GM06990 (cell line): ENCODE results near the gene ZNF394.

Experiments used
- DNase-seq: peaks from one replicate; pipeline ENCODE4 v3.0.0-alpha.2; 2011; ENCODE audit not compliant: insufficient read length; ENCODE audit errors: extremely low read depth
- H3K27me3 ChIP-seq: replicated peaks from 2 replicates; pipeline ENCODE4 v1.6.0; 2011; ENCODE audit warnings: low read length; ENCODE audit not compliant: control insufficient read depth, insufficient read depth
- H3K36me3 ChIP-seq: 2 replicates; pipeline ENCODE4 v1.5.1; 2011; ENCODE audit warnings: low read length; ENCODE audit not compliant: control insufficient read depth, insufficient read depth
- H3K4me3 ChIP-seq: replicated peaks from 2 replicates; pipeline ENCODE4 v1.5.1; 2011; ENCODE audit warnings: low read depth, mild to moderate bottlenecking, control low read depth, low read length
- CTCF ChIP-seq: IDR thresholded peaks from 2 replicates; pipeline ENCODE4 v1.5.1; 2011; ENCODE audit warnings: low read length, control low read depth, mild to moderate bottlenecking, inconsistent platforms; ENCODE audit not compliant: insufficient read depth, poor library complexity, severe bottlenecking

Gene ZNF394

GRCh38 chr7:99472561-99473314 is 27.3 kb downstream of the ZNF394 start, which contains the start of gene ZNF789:
ZNF789 (plus strand) TSS chr7:99472890; CDS start chr7:99476457, 3,567 bp downstream.
- no peak for TF ChIP-seq CTCF
- H3K36me3 ChIP-seq: peaks cover 1% of the 10 kb centered on the region
- no peaks in the 10 kb centered on the region for H3K27me3 ChIP-seq
- peak within 1 kb of the TSS; percentile 95 for H3K4me3 ChIP-seq
- DNase-seq: peak; percentile 95

DNA sequence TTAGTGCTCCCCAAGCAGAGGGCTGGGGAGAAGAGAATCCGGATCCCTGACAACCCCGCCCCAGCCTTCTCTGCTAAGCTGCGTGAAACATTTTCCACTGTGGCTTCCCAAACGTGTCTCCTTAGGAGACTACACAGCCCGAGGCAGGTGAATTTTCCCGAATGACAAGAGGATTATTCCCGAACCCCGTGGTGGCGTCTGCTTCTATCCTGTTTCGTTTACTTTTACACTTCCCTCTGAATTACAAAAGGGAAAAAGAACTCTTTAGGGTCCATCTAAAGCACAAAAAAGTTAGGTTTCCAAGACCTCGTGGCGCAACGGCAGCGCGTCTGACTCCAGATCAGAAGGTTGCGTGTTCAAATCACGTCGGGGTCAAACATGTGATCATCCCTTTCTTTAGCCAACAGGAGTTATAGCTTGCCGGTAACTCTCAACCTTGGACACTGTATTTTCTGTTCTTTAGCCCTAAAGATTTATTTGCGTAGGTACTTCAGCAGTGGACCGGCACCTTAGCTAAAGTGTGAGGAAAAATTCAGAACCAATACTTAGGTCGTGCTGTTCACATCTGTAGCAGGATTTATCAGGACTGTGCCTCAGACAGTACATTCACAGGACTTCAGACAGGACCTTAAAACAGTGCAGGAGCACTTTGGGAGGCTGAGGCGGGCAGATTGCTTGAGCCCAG is 30.6 kb downstream of the ZNF394 start:
- H3K27me3 ChIP-seq: no peaks in the 10 kb centered on the region
- H3K4me3 ChIP-seq: no peak overlapping the region
- DNase-seq: no peak
- no peak for TF ChIP-seq CTCF
- no peaks in the 10 kb centered on the region for H3K36me3 ChIP-seq

DNA sequence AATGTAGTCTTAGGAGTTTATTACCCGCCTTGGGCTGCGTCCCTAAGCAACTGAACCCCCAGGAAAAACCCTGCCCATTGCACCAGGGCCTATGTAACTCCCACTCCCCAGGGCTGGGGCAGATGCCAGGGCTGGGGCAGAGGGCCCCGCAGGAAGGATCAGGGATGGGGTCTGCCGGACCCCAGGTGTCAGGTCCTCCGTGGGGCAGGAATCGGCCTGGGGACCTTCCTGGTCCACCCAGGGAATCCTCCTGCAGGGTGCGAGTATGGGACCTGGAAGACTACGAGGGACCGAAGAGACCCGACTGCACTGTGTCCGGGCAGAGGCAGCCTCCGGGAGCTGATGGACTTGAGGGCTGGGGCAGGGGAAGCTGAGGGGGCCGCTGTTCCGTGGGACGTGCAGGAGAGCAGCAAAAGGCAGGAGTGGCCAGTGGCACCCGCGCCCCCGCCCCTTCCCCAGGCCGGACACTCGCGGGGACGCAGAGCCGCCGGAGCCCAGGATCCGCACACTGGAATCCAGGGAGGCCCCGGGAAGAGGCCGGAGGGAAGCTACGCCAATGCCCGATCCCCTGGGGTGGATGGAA is 31.7 kb downstream of the ZNF394 start:
- no peaks in the 10 kb centered on the region for H3K36me3 ChIP-seq
- no peak overlapping the region for H3K4me3 ChIP-seq
- TF ChIP-seq CTCF: no peak
- no peaks in the 10 kb centered on the region for H3K27me3 ChIP-seq
- DNase-seq: no peak

DNA sequence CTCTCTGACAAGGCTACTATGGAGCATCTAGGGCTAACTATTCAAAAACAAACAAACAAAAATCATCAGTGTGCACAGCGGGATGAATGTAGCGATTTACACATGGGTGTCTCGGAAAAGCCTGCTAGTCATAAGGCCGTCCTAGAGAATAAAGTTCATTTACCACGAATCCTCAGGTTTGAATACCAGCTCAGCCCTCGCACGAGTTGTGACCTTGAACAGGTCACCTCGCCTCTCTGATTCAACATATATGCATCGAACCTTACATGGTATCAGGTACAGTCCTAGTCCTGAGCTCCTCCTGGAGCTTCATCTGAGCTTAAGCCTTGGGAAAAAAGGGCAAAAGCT is 34.7 kb downstream of the ZNF394 start:
- Histone ChIP-seq H3K36me3 (peaks cover 1% of the 10 kb centered on the region), H3K27me3 (no peaks in the 10 kb centered on the region), H3K4me3 (peak overlapping the region; percentile 92)
- TF ChIP-seq CTCF: no peak
- DNase-seq: no peak

DNA sequence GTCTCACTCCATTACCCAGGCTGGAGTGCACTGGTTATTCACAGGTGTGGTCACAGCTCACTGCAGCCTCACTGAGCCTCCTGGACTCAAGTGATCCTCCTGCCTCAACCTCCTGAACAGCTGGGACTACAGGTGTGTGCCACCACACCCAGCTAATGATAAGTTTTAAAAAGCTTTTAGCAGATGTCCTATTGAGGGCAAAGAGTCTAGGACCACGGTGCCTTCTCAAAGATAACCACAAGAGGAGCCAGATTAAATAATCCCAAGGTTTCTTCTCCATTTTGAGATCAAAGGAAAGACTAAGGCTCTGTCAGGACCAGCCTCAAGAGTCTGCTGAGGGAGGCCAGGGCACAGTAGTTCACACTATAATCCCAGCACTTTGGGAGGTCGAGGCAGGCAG is 38.9 kb downstream of the ZNF394 start:
- Histone ChIP-seq H3K36me3 (peaks cover 23% of the 10 kb centered on the region), H3K27me3 (no peaks in the 10 kb centered on the region), H3K4me3 (no peak overlapping the region)
- DNase-seq: no peak
- TF ChIP-seq CTCF: no peak
